GM12874 (cell line): ENCODE results near the gene SLFNL1.

ENCODE experiments used
- CTCF ChIP-seq: IDR thresholded peaks from 2 replicates; pipeline ENCODE4 v1.5.1; 2011; ENCODE audit warnings: low read depth, mild to moderate bottlenecking, control low read depth, low read length, moderate library complexity; ENCODE audit not compliant: insufficient read depth

Gene SLFNL1

GRCh38 chr1:41044187-41044586 lies 22.7 kb upstream of the SLFNL1 start:
- TF ChIP-seq CTCF, result no peak

- TF ChIP-seq CTCF, result no peak
Observed at GRCh38 chr1:41041614-41042270, 20.2 kb upstream of the SLFNL1 start.

GRCh38 chr1:41038110-41038509 lies 16.6 kb upstream of the SLFNL1 start:
- TF ChIP-seq CTCF, result no peak

- TF ChIP-seq CTCF, result no peak
Observed at GRCh38 chr1:41037116-41037903, 15.8 kb upstream of the SLFNL1 start.

GRCh38 chr1:41033272-41033671 lies 11.7 kb upstream of the SLFNL1 start:
- no peak for TF ChIP-seq CTCF

- TF ChIP-seq CTCF, result no peak
Observed at GRCh38 chr1:41032147-41032546, 10.6 kb upstream of the SLFNL1 start.

GRCh38 chr1:41030872-41031616 lies 9.5 kb upstream of the SLFNL1 start:
- TF ChIP-seq CTCF, result no peak
